Heart left ventricle (tissue), 16 donors: Measurements from ENCODE around the gene PRKG2. TPM values are rescaled to one million over a fixed set of nuclear protein-coding genes. Genes with fewer than 3 reads are reported as not detected.

Experiments used
- ATAC-seq, 4 donors: fragments of 200-7000 bp; cut with Tn5 transposase; one replicate each; pipeline ENCODE4 v1.9.1; 2020 to 2022; ENCODE audit warnings: moderate library complexity in 4 of 4, mild to moderate bottlenecking in 3 of 4, moderate number of reproducible peaks in 1 of 4
- DNase-seq, 5 donors: peaks; one replicate each; pipeline ENCODE4 v3.0.0-alpha.2; 2020
- H3K27ac ChIP-seq, 12 donors: fragments of 200-600 bp; sonication (generic) in 4 of 12; one replicate each; pipeline versions ENCODE4 v1.5.0 to v1.8.0; 2016 to 2022; ENCODE audit warnings: mild to moderate bottlenecking in 2 of 12
- H3K27me3 ChIP-seq, 9 donors: fragments of 200-600 bp; sonication (generic) in 2 of 9; one replicate each; pipeline versions ENCODE4 v1.5.1 to v1.8.0; 2016 to 2022; ENCODE audit warnings: mild to moderate bottlenecking in 3 of 9
- H3K36me3 ChIP-seq, 9 donors: fragments of 200-600 bp; sonication (generic) in 2 of 9; one replicate each; pipeline versions ENCODE4 v1.5.0 to v1.8.0; 2018 to 2022; ENCODE audit warnings: mild to moderate bottlenecking in 2 of 9
- H3K4me1 ChIP-seq, 12 donors: fragments of 200-600 bp; sonication (generic) in 4 of 12; one replicate each; pipeline versions ENCODE4 v1.5.0 to v1.8.0; 2016 to 2022; ENCODE audit warnings: mild to moderate bottlenecking in 3 of 12
- H3K4me3 ChIP-seq, 12 donors: fragments of 200-600 bp; sonication (generic) in 4 of 12; one replicate each; pipeline versions ENCODE4 v1.5.0 to v1.8.0; 2017 to 2022; ENCODE audit warnings: mild to moderate bottlenecking in 9 of 12, moderate library complexity in 4 of 12
- H3K9me3 ChIP-seq, 12 donors: fragments of 200-600 bp; sonication (generic) in 4 of 12; one replicate each; pipeline versions ENCODE4 v1.5.0 to v1.8.0; 2016 to 2022; ENCODE audit warnings: mild to moderate bottlenecking in 1 of 12
- POLR2A ChIP-seq, 2 donors: fragments of 450-650 bp; IDR thresholded peaks; one replicate each; pipeline ENCODE4 v1.6.1; 2017; ENCODE audit warnings: antibody characterized with exemption in 2 of 2, mild to moderate bottlenecking in 2 of 2, moderate library complexity in 2 of 2
- WGBS, 4 donors: extraction: QIAGEN DNeasy Blood & Tissue Kit in 2 of 4; methylation state at CpG; one replicate each; pipeline versions ENCODE4 v1.1.5 to v1.1.7; 2013 to 2018; 5-methylcytosine and 5-hydroxymethylcytosine counted together
- intact Hi-C, 10 donors: fragments of 100-400 bp; cut with DNase I; formaldehyde crosslinking; loops; one replicate each; pipeline versions ENCODE4 v1.11.1 to v1.14.2; 2022
- polyA plus RNA-seq, 2 donors: library from polyadenylated mRNA; stranded (reverse); fragments of 200-250 nt; gene quantifications; one replicate each; pipeline ENCODE4 v1.2.3, GENCODE V29; 2013
- total RNA-seq, 9 donors: library from RNA; depleted of rRNA in 2 of 9; stranded (reverse); fragments of >200 nt in 2 of 9; fragmentation: NEBNext Ultra II Directional in 3 of 9; extraction: Animal tissue kit (Norgen Biotek cat#: 25700) in 3 of 9; gene quantifications; one replicate each; pipeline versions ENCODE4 v1.1.0 to v1.2.4, GENCODE V29; 2016 to 2023
- TF ChIP-seq, protein P1 (sequence below), 12 donors: fragments of 200-600 bp; sonication (generic) in 4 of 12; IDR thresholded peaks; one replicate each; pipeline versions ENCODE4 v1.5.0 to v1.8.0; 2018 to 2022; ENCODE audit warnings: antibody characterized with exemption in 12 of 12, mild to moderate bottlenecking in 5 of 12
- donor health status: ischemic (EF 13 %, LVEDD 7.1; RV severe dilation, severe dysfunction).
- donor health status: healthy with polysubstance abuse.
- donor health status: DM: no; HTN: yes; CAD: no.
- donor health status: DM: no; HTN: no; CAD: no.
- donor health status: ischemic (EF 25% LVEDD 6.9; RV normal size, moderate dysfunction).
- donor health status: ischemic (EF 25% LVEDD 5.7; RV mildly dilated, moderate dysfunction).
- donor health status: healthy.
- donor health status: DM: yes; HTN: yes; CAD: no.
- donor health status: ischemic (EF 35%, LVEDD 5.7; RV mildly dilated, moderate dysfunction).
- donor health status: nonischemic (EF 11% LVEDD 7.7; RV severe dilation, severe dysfunction).
- donor health status: DM: yes; HTN: yes; CAD: no.
- donor health status: PGD.
- donor health status: ischemic (EF 29% LVEDD 5.4; RV normal size, mild dysfunction).
- donor health status: nonischemic (EF 23%, LVEDD 6.1; RV moderate dilation, normal function).

Gene PRKG2
- total and polyA plus RNA-seq, 11 donors, result 0.06 to 0.75 (median 0.35) TPM; not detected in 5

DNA sequence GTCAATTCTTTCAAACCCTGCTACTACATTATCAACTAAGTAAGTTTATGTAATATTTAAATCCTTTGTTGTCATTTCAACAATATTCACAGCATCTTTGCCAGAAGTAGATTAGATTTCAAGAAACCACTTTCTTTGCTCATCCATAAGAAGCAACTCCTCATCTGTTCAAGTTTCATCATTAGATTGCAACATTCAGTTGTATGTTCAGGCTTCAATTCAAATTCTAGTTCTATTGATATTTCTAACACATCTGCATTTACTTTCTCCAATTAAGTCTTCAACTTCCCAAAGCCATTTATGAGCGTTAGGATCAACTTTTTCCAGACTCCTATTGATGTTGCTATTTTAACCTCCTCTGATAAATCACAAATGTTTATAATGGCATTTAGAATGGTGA lies 118.5 kb downstream of the PRKG2 start:
- no peak overlapping the region for H3K27ac ChIP-seq
- H3K27me3 ChIP-seq, result no peaks in the 10 kb centered on the region
- no peak for ATAC-seq
- 87 to 96% (median 91%) methylated on average over 1 of the region's 1 CpG for WGBS, 4 donors
- no peak for DNase-seq
- no peaks in the 10 kb centered on the region for H3K36me3 ChIP-seq
- TF ChIP-seq, protein P1, sequence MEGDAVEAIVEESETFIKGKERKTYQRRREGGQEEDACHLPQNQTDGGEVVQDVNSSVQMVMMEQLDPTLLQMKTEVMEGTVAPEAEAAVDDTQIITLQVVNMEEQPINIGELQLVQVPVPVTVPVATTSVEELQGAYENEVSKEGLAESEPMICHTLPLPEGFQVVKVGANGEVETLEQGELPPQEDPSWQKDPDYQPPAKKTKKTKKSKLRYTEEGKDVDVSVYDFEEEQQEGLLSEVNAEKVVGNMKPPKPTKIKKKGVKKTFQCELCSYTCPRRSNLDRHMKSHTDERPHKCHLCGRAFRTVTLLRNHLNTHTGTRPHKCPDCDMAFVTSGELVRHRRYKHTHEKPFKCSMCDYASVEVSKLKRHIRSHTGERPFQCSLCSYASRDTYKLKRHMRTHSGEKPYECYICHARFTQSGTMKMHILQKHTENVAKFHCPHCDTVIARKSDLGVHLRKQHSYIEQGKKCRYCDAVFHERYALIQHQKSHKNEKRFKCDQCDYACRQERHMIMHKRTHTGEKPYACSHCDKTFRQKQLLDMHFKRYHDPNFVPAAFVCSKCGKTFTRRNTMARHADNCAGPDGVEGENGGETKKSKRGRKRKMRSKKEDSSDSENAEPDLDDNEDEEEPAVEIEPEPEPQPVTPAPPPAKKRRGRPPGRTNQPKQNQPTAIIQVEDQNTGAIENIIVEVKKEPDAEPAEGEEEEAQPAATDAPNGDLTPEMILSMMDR (IDR thresholded peaks at IDR 0.05), result no peak
- TF ChIP-seq POLR2A (IDR thresholded peaks at IDR 0.05), result no peak
- no peak overlapping the region for H3K4me3 ChIP-seq
- H3K9me3 ChIP-seq, result peaks cover 0 to 7% (median 0%) of the 10 kb centered on the region in 12 donors
- no peaks in the 10 kb centered on the region for H3K4me1 ChIP-seq
- intact Hi-C loops, result no loop called here

DNA sequence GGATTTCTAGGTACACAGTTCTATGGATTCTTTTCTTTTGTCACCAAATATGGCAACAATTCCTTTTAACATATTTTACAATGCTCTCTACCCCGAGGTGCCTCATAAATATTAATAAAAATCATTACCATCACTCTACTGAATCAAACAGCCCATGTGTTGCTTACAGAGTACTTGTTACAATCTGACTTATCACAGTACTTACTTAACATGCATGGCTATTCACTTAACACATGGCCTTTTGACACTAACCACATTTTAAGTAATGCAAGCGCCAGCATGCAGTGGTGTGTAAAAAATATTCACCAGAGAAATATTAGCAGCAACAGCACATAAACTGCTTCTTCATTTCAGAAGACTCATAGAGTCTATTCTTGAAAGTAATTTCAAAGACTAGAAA lies 119.6 kb downstream of the PRKG2 start:
- peaks cover 0 to 7% (median 0%) of the 10 kb centered on the region in 12 donors for H3K9me3 ChIP-seq
- no peak for DNase-seq
- no peak for TF ChIP-seq POLR2A (IDR thresholded peaks at IDR 0.05)
- TF ChIP-seq, protein P1 (IDR thresholded peaks at IDR 0.05), result no peak
- no peaks in the 10 kb centered on the region for H3K27me3 ChIP-seq
- H3K4me1 ChIP-seq, result no peaks in the 10 kb centered on the region
- H3K27ac ChIP-seq, result no peak overlapping the region
- H3K36me3 ChIP-seq, result no peaks in the 10 kb centered on the region
- no peak overlapping the region for H3K4me3 ChIP-seq
- ATAC-seq, result no peak
- intact Hi-C loops, result no loop called here
- WGBS, 4 donors, result 44 to 53% (median 51%) methylated on average over 2 of the region's 2 CpGs

DNA sequence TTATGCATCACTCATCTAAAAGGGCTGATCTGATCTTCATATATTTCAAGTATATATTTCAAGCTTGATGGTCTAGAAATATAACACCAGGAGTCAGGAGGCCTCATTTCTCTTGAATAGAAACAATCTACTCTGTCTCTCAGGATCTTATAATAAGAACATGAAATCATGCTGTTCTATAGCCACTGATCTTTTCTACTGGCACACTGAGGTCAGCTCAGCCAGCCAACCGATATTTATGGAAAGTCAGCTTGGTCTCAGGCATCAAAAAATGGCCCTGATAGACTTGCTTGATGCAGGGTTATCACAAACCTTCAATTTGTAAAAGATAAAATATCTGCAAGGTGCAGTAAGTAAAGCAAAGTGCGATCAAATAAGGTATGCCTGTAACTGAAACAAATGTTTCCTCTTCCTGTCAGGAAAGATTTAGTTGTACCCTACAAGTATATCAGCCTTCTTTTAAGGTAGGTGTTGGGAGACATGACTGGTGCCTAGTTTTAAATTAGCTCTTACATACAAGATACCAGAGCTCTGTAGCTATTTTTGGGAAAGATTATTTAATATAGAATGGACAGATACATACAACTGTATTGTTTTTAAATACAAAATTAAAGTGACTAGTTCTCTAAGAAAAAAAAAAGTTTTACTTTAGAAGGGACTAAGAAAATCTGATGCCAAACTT lies 121.2 kb downstream of the PRKG2 start:
- intact Hi-C loops, result no loop called here
- Histone ChIP-seq H3K9me3 (peaks cover 0 to 7% (median 0%) of the 10 kb centered on the region in 12 donors), H3K27ac (peak overlapping the region in 2 of 12 donors; percentile 4 to 39), H3K36me3 (no peaks in the 10 kb centered on the region), H3K4me1 (no peaks in the 10 kb centered on the region), H3K4me3 (no peak overlapping the region), H3K27me3 (no peaks in the 10 kb centered on the region)
- no peak for DNase-seq
- 42 to 45% (median 45%) methylated on average over 2 of the region's 2 CpGs for WGBS, 4 donors
- TF ChIP-seq, protein P1 (IDR thresholded peaks at IDR 0.05), result no peak
- no peak for TF ChIP-seq POLR2A (IDR thresholded peaks at IDR 0.05)
- ATAC-seq, result peak in 3 of 4 donors; percentile 70 to 86 (median 83)

DNA sequence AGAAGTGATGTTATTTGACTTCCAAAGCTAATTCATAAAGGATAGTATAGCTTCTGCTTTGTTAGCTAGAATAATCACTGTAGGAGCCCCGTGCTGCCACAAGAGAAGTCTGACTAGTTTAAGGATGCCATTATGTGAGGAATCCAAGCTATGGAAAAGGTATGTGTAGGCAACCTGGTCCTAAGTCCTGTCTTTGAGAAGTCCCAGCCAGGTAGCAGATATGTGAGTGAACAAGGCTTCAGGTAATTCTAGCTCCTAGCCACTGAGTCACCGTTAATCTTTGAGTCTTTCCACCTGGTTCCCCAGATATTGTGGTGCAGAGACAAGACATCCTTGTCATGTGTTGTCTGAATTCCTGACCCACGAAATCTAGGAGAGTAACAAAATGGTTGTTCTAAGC lies 129.0 kb downstream of the PRKG2 start:
- 76 to 81% (median 80%) methylated on average over 3 of the region's 3 CpGs for WGBS, 4 donors
- Histone ChIP-seq H3K27me3 (no peaks in the 10 kb centered on the region), H3K4me3 (no peak overlapping the region), H3K27ac (no peak overlapping the region), H3K36me3 (no peaks in the 10 kb centered on the region), H3K4me1 (no peaks in the 10 kb centered on the region), H3K9me3 (no peaks in the 10 kb centered on the region)
- ATAC-seq, result no peak
- intact Hi-C loops, result no loop called here
- DNase-seq, result no peak
- no peak for TF ChIP-seq POLR2A (IDR thresholded peaks at IDR 0.05)
- TF ChIP-seq, protein P1 (IDR thresholded peaks at IDR 0.05), result no peak
